Amygdala (tissue), 56 donors: Measurements from ENCODE around the gene C2CD2L.
A peak's percentile ranks its signal among the peaks of the same experiment; 100 is the strongest.
"Not testable (repeated sequence)": the region's sequence is repeated elsewhere in the genome, so short reads cannot be mapped to it uniquely, and the experiment has no call there.

ENCODE experiments used
- DNase-seq, 56 donors: peaks; one replicate each; lab custom pipeline; 2025; lab: John Stamatoyannopoulos, UW

C2CD2L gene

DNA sequence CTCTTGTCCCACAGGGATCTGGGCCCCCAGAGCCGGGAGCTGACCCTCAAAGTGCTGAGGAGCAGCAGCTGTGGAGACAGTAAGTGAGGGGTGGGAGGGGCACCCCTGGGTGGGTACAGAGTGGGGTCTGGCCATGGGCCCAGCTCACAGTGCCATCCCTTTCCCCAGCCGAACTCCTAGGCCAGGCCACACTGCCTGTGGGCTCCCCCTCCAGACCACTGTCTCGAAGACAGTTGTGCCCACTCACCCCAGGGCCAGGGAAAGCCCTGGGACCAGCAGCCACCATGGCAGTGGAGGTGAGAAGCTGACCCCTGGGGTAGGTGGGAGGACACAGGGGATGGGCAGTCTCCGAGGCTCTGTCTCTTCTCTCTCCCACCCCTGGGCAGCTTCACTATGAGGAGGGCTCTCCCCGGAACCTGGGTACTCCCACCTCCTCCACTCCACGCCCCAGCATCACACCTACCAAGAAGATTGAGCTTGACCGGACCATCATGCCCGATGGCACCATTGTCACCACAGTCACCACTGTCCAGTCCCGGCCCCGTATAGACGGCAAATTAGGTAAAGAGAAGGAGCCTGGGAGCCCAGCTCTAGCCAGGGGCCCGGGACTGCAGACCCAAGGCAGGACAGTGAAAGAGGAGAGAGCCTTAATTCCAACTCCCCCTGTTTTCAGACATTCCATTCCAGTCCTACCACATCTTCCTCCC lies 5.3 kb downstream of the C2CD2L start:
- DNase-seq: no peak

DNA sequence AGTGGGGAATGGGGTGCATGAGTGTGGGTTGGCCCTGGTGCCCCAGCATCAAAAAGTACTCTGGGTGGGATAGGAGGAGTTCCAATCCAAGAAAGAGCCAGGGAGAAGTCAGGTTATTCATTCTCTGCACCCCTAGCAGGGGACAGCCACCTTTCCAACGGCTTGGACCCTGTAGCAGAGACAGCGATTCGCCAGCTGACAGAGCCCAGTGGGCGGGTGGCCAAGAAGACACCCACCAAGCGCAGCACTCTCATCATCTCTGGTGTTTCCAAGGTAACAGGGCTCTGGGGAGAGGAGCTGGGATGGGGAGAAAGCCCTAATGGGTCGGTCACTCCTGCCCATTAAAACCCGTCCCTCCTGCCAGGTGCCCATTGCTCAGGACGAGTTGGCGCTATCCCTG lies 6.6 kb downstream of the C2CD2L start:
- peak in 6 of 56 donors; percentile 16 to 38 (median 20) for DNase-seq

DNA sequence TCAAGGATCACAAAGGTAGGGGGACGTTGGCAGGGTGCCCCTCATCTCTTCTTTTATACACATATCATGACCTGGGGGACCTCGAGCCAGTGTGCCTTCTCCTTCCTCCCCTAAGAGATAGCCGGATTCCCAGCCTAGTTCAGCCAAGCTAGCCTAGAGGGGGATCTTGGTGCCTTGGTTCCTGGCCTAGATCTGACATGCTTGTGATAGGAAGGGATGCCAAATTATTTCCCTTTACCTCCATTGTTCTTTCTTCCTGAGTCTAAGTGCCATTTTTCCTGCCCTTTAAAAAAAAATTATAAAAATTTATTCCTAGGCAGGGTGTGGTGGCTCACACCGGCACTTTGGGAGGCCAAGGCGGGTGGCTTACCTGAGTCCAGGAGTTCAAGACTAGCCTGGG lies 7.2 kb downstream of the C2CD2L start:
- DNase-seq: no peak

DNA sequence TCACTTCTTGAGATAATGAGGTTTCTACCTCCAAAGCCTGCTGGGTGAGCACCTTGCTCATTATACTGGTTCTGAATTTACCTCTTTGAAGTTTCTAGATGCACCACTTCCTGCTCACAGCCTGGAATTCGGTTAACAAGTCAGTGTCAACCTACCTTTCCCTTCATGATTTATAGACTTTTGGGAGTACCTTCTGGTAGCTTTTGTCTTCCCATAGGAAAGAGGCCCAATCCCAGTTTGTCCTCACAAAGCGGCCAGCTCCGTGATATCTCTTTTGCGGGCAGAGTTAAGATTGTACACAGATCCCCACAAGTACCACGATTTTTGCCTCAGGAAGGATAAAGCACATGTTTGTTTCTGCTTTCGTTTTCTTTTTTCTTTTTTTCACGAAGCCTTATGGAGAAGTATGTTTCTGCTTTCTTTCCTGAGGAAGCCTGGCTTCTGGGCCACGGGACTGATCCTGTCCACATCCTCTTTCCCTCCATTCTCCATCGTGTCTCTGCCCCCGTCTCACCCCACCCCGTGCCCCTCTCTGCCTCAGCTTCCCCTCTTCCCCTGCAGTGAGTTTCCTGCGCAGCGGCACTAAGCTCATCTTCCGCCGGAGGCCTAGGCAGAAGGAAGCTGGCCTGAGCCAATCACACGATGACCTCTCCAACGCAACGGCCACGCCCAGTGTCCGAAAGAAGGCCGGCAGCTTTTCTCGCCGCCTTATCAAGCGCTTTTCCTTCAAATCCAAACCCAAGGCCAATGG lies 8.5 kb downstream of the C2CD2L start:
- DNase-seq: peak in 11 of 56 donors; percentile 16 to 62 (median 31)

DNA sequence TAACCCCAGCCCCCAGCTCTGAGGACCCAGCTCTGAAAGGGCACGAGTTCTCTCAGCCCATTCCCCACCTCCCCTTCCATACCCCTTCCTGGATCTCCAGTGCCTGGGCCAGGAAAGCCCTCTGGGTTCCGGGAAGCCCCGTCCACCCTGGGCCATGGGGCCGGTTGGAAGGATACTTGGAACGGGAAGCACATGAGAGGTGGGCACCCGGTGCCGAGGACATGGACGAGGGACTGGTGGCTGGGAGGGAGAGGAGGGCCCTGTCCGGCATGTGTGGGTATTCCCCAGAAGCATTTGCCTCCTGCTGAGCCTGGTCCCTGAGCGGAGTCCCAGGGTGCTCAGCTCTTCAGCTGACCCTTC lies 9.1 kb downstream of the C2CD2L start:
- DNase-seq: no peak

DNA sequence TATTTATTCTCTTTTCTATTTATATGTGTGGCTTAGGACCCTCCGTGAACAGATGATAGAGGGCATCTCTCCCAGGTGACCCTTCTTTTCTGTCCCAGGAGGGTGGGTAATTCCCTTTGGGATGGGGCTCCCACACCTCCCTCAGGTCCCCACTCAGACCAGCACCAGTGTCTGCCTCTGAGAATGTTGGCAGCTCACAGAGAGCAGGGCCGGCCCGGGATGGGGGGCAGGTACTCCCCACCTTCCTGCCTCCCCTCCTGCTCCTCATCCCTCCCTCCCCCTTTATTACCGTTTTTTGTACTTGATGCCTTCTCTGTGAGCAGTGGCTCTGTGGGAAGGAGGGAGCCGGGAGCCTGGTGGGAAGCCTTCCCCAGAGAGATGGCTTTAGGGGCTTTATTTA lies 9.5 kb downstream of the C2CD2L start:
- no peak for DNase-seq

DNA sequence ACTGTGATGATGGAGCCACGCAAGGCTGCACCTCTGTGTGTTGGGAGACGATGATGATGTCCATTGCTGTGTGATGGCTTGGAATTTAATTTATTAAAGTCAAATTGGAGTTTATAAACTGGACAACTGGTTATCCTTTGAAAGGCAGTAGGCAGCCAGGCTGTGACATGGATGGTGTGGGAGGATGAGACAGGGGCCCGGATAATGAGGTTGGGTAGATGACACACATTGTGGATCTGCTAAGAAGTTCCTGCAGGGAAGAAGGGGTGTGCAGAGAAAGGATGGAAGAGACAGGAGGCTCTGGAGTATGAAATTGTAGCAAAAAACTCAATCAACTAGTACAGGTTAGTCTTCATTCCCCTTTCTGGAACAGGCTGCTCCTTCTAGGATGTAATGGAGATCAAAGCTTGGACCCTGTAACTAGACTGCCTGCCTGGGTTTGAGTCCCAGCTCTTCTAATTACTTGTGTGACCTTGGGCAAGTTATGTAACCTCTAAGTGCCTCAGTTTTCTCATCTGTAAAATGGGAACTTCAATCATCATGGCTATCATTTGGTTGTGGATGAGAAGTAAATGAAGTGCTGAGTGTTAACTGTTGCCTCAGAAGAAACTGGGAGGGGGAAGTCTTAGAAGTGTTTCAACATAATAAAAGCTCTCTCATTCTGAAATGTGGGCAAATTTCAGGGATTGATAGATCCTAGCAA lies 10.0 kb downstream of the C2CD2L start:
- DNase-seq: no peak

DNA sequence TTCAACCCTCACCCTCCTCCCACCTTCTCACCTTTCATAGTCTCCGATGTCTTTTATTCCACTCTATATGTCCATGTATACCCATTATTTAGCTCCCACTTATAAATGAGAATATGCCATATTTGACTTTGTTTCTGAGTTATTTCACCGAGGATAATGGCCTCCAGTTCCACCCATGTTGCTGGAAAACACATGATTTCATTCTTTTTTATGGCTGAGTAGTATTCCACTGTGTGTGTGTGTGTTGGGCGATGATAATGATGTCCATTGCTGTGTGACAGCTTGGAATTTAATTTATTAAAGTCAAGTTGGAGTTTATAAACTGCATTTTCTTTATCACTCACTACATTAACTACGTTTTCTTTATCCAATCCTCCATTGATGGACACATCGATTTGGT lies 11.1 kb downstream of the C2CD2L start:
- DNase-seq: no peak

DNA sequence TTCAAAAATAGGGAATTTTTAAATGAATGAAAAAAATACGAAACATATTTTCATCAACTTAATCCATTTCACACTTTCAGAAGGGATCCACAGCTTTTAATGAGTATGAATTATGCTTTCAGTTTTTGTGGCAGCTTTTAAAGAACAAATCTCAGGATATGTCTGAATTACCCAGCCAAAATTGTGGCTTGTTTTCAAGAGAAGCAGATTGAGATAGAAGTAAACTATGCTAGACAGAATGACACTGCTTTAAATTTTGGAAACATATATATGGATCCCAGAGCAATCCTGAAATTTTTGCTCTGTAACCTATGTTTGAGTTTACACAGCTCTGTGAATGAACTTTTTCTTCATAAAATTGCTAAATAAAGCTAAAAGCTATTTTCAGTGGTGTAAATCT lies 11.8 kb downstream of the C2CD2L start:
- no peak for DNase-seq

DNA sequence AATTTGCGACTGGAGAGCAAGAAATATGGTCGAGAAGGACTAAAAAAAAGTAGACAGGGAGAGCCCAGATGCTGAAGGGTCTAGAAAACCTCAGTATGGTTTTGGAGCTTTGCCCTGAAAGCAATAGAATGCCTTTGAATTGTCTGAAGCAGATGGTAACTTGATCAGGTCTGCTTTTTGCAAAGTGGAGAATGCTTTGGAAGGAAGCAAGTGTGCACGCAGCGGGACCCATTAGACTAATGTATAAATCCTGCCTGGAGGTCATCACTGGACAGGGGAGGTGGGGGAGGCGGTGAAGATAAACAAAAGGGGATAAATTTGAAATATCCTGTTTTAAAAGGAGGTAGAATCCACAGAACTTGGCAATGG lies 13.5 kb downstream of the C2CD2L start:
- DNase-seq: no peak

DNA sequence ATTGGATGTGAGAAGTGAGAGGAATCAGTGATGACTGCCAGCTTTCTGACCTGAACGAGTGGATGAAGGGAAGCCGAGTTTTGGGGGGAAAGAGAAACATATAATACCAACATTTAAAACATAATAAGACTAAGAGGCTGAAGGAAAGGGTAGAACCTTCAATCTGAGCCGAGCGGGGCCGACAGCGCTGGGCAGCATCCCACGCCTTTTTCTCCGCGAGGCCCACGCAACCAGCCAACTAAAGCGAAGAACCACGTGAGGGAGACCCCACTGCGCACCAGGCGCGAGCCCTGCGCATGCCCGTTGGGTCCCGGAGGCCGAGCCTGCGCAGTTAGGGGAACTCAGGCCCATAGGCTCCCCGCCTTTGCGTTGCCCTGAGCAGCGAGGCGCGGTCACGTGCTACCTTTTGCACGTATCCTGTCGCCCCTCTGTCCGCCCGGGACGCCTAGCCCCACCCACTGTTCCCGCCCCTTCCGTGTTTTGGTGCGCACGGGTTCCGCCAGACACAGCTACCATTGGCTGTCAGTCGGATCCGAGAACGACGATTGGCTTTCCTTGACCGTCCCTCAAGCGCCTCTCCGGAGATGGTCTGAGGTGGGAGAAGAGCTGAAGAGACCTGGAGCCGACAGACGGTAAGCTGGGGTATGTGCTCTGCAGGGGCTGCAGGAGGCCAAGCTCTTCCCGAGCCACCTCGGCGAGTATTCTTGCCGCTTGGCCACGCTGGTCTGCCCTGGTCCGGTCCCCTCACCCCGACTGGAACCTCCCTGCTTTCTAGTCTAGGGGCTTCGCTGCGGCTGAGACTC lies 14.1 kb downstream of the C2CD2L start, which contains the start of gene HINFP:
HINFP (plus strand) TSS at position 573 of the 803 bp plus-strand sequence. CDS start 5,365 bp downstream, outside the sequence.
- peak; percentile 95 to 100 (median 99) for DNase-seq

DNA sequence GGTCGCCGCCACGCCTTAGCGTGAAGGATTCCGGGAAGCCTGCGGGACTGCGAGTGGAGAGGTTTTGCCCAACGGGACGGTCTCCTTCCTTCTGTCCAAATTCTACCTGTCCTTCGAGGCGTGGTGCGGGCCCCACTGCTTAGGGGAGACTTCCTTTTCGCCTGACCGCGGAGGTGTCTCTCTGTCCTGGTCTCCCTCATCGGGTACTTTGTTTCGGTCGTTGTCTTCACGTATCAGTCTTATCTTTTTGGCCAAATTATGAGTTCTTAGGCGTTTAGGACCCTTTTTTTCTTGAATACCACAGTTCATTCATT lies 14.6 kb downstream of the C2CD2L start:
- no peak for DNase-seq

DNA sequence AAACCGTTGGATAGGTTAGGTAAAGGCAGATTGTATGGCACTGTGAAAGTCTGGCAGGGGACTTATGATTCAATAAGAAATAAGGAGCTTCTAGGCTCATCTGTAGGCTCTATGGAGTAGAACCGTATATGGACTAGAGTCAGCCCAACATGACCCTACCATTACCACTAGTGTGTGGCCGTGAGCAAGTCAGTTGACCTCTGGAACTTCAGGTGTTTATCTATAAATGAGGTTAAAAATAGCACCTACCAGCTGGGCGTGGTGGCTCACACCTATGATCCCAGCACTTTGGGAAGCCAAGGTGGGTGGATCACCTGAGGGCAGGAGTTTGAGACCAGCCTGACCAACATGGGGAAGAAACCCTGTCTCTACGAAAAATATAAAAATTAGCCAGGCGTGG lies 18.7 kb downstream of the C2CD2L start:
- DNase-seq: no peak

DNA sequence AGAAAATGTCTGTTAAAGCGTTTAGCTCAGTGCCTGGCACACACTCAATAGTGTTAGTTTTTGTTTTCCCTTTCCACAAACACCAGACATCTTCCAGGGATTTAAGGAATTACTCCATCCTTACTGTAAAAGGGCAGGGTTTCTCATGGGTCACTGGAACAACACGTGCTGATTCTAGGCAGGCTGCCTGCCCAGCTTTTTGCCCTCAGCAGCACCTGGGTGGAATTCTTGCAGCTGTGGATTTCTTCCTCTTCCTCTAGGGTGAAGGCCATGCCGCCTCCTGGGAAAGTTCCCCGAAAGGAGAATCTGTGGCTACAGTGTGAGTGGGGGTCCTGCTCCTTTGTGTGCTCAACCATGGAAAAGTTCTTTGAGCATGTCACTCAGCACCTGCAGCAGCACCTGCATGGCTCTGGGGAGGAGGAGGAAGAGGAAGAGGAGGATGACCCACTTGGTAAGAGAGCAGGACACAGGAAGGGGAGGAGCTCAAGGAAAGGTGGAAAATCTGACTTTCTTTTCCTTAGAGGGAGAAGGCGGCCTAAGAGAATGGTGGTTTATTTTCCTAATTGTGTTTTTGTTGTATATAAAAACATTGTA lies 19.6 kb downstream of the C2CD2L start:
- no peak for DNase-seq

DNA sequence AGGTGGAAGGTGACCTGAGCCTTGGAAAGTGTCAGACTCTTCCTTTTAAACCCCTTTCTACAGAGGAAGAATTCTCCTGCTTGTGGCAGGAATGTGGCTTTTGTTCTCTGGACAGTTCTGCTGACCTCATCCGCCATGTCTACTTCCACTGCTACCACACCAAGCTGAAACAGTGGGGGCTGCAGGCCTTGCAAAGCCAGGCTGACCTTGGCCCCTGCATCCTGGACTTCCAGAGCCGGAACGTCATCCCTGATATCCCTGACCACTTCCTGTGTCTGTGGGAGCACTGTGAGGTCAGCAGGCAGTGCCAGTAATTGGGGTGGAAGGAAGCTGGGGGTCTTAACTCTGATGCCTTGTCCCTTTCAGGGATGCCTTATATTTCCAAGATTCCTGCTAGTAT lies 23.5 kb downstream of the C2CD2L start:
- DNase-seq: no peak

DNA sequence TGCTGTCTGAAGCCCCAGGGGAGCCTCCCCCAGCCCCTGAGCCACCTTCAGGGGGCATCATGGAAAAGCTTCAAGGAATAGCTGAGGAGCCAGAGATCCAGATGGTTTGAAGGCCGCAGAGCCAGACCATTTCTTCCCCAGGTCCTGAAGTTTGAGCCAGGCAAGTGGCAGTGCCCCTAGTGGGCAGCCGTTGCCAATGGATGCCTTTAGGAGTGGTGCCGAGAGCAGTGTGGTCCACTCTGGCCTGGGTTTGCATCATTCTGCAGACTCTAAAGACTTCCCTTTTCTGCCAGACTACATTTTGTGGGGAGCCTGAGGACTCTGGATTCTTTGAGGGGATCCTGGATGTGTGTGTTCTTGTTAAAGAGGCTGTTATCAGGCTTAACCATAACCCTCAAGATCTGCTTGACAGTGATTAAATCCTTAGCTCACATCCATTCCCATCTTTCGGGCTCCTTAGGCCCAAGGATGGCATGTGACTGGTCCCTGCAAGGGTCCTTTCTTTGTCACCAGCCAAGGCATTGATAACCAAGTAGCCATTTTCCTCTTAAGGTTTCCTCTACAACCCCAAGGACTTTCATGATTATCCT lies 27.3 kb downstream of the C2CD2L start:
- DNase-seq: no peak

DNA sequence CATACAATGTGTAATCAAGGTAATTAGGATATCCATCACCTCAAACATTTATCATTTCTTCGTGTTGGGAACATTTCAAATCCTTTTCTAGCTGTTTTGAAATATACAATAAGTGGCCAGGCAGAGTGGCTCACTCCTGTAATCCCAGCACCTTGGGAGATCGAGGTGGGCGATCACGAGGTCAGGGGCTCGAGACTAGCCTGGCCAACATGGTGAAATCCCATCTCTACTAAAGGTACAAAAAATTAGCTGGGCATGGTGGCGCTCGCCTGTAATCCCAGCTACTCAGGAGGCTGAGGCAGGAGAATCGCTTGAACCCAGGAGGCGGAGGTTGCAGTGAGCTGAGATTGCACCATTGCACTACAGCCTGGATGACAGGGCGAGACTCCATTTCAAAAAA lies 32.1 kb downstream of the C2CD2L start:
- not testable (repeated sequence) for DNase-seq

DNA sequence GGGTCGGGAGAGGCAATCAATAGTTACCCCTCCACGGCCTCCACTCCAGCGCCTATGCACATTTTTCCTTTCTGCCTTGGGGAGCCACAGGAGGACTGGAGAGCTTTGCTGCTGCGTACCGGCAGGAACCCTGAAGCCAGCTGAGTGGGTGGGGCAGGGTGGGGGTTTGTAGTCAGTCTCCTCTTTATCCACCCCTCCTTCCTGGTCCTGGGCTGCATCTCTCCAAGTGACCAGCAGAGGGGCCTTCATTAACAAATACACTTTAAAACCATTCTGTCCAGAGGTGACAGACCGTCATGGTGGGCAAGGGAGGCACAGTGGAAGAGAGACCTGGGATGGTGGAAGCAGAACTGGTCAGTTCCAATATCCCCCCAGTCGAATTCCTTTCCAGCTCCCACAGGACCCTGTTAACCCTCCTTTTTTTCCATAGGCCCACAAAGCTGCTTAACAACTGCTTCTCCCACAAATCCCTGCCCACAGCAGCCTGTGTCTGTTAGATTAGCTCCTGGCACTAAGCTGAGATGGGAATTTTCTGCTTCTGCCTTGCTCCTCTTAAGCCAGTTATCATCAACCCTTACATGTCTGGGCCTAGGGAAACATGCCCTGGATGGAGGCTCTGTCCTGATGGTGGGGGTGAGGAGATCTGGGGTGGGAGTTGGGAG lies 37.8 kb downstream of the C2CD2L start:
- peak in 20 of 56 donors; percentile 4 to 48 (median 18) for DNase-seq

DNA sequence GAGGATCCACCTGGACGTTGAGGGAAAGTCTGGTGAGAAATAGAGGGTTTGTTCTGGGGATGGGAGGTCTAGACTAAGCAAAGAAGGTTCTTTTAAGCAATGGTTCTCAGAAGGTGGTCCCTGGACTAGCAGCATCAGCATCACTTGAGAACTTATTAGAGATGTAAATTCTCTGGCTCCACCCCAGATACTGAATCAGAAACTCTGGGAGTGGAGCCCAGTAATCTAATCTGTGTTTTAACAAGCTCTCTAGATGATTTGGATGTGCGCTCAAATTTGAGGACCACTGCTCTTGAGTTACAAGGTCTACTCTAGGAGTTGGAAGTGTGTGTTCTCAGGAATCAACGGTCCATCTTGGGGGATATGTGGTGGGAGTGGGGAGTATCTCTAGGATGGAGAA lies 38.4 kb downstream of the C2CD2L start:
- DNase-seq: no peak
